HEK293 (cell line): ENCODE measurements around the gene TLCD3B.

Source experiments
- CTCF ChIP-seq: fragments of 450-650 bp; formaldehyde crosslinking; IDR thresholded peaks from 2 replicates; pipeline ENCODE4 v1.5.1; 2016; ENCODE audit warnings: missing biosample characterization, missing genetic modification characterization
- PATZ1 ChIP-seq: fragments of 450-650 bp; formaldehyde crosslinking; IDR thresholded peaks from 2 replicates; pipeline ENCODE4 v1.5.1; 2016; ENCODE audit warnings: missing biosample characterization, missing genetic modification characterization
- PRDM10 ChIP-seq: fragments of 450-650 bp; formaldehyde crosslinking; IDR thresholded peaks from 2 replicates; pipeline ENCODE4 v1.5.1; 2016; ENCODE audit warnings: missing biosample characterization, missing genetic modification characterization

DNA sequence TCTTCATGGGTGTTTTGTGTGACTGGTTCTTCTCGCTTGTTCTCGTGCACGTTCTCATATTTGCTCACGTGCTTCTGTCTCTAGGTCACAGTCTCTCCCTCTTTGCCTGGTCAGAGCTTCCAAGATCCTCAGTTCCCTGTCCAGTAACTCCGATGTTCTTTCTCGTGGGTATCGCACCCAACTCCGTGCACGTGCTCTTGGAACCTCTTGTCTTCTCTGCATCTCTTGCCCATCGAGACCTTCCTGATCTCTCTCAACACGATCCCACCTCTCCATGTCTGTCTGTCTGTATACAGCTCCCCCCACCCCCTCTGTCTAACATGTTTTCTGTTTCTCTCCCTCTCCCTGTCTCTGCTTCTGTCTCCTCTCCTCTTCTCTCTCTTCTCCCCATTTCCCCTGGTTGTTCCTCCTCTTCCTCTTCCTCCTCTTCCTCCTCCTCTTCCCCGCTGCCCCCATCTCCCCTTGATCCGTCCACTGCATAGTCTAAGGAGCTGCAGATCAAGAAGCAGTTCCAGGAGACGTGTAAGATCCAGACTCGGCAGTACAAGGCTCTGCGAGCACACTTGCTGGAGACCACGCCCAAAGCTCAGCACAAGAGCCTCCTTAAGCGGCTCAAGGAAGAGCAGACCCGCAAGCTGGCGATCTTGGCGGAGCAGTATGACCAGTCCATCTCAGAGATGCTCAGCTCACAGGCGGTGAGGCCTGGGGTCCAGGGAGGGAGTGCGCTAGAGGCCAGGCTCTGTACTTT is 41.8 kb downstream of the TLCD3B start:
- TF ChIP-seq PRDM10 (tag by site-specific recombination): no peak
- no peak for TF ChIP-seq PATZ1 (tag by site-specific recombination)
- no peak for TF ChIP-seq CTCF (tag by site-specific recombination)
